ENCODE results near the gene EID3.

EID3 gene

GRCh38 chr12:104347374-104348075 is 44.0 kb downstream of the EID3 start:
- ChIA-PET CTCF (interaction anchor here (0.6 kb wide), 1 partner anchor 155 kb away, joined by 3 read pairs; no protein-coding TSS in a partner anchor), POLR2A (no interaction called here)
- no peak for TF ChIP-seq FOXA1 (IDR thresholded peaks at IDR 0.05)
- no peak for TF ChIP-seq BHLHE40 (IDR thresholded peaks at IDR 0.05; ENCODE audit: borderline replicate concordance)
- TF ChIP-seq L3MBTL2 (conservative IDR thresholded peaks at IDR 0.05), result no peak
- no peak for TF ChIP-seq SP1 (IDR thresholded peaks at IDR 0.05)
- TF ChIP-seq TARDBP (IDR thresholded peaks at IDR 0.05), result no peak
- no peak for TF ChIP-seq SUZ12 (IDR thresholded peaks at IDR 0.05)
- no peak for TF ChIP-seq HDGF (IDR thresholded peaks at IDR 0.05; ENCODE audit: borderline replicate concordance)
- TF ChIP-seq ELF4 (IDR thresholded peaks at IDR 0.05), result no peak
- no peak for TF ChIP-seq LEF1 (IDR thresholded peaks at IDR 0.05; ENCODE audit: borderline replicate concordance)
- TF ChIP-seq ARNT (IDR thresholded peaks at IDR 0.05), result no peak
- no peak for TF ChIP-seq ZNF384 (IDR thresholded peaks at IDR 0.05)
- no peak for TF ChIP-seq CTBP1 (IDR thresholded peaks at IDR 0.05; ENCODE audit: borderline replicate concordance)
- no peak for DNase-seq (ENCODE audit: extremely low spot score)

- TF ChIP-seq ZNF384 (IDR thresholded peaks at IDR 0.05) (no peak), FOXM1 (IDR thresholded peaks at IDR 0.05; ENCODE audit: borderline replicate concordance) (no peak), FOXA1 (IDR thresholded peaks at IDR 0.05) (no peak), LEF1 (IDR thresholded peaks at IDR 0.05; ENCODE audit: borderline replicate concordance) (no peak), HDGF (IDR thresholded peaks at IDR 0.05; ENCODE audit: borderline replicate concordance) (no peak), CTBP1 (IDR thresholded peaks at IDR 0.05; ENCODE audit: borderline replicate concordance) (no peak), ELF4 (IDR thresholded peaks at IDR 0.05) (no peak), SUZ12 (IDR thresholded peaks at IDR 0.05) (no peak), SP1 (IDR thresholded peaks at IDR 0.05) (no peak), FOXK2 (IDR thresholded peaks at IDR 0.05) (no peak), PKNOX1 (IDR thresholded peaks at IDR 0.05) (no peak), NFRKB (IDR thresholded peaks at IDR 0.05) (no peak), ARNT (IDR thresholded peaks at IDR 0.05) (no peak), L3MBTL2 (conservative IDR thresholded peaks at IDR 0.05) (no peak), BHLHE40 (IDR thresholded peaks at IDR 0.05; ENCODE audit: borderline replicate concordance) (no peak)
- CTCF ChIA-PET, result no interaction called here
- POLR2A ChIA-PET, result no interaction called here
- DNase-seq (ENCODE audit: extremely low spot score), result no peak
Measured at GRCh38 chr12:104348283-104348993, 44.9 kb downstream of the EID3 start.

- POLR2A ChIA-PET, result no interaction called here
- TF ChIP-seq CTBP1 (IDR thresholded peaks at IDR 0.05; ENCODE audit: borderline replicate concordance) (no peak), NFRKB (IDR thresholded peaks at IDR 0.05) (no peak), ZNF384 (IDR thresholded peaks at IDR 0.05) (no peak), HDGF (IDR thresholded peaks at IDR 0.05; ENCODE audit: borderline replicate concordance) (no peak), LEF1 (IDR thresholded peaks at IDR 0.05; ENCODE audit: borderline replicate concordance) (no peak), PKNOX1 (IDR thresholded peaks at IDR 0.05) (no peak), FOXM1 (IDR thresholded peaks at IDR 0.05; ENCODE audit: borderline replicate concordance) (no peak)
- CTCF ChIA-PET, result no interaction called here
- DNase-seq (ENCODE audit: extremely low spot score), result no peak
Measured at GRCh38 chr12:104348994-104349494, 45.5 kb downstream of the EID3 start.

- CTCF ChIA-PET, result no interaction called here
Measured at GRCh38 chr12:104350211-104351056, 46.9 kb downstream of the EID3 start.

More at GRCh38 chr12:104350211-104351056, 46.9 kb downstream of the EID3 start:
- DNase-seq (ENCODE audit: extremely low spot score), result no peak
- POLR2A ChIA-PET, result no interaction called here
- no peak for TF ChIP-seq FOXM1 (IDR thresholded peaks at IDR 0.05; ENCODE audit: borderline replicate concordance)
- TF ChIP-seq HDGF (IDR thresholded peaks at IDR 0.05; ENCODE audit: borderline replicate concordance), result no peak
- TF ChIP-seq SUZ12 (IDR thresholded peaks at IDR 0.05), result no peak
- TF ChIP-seq SP1 (IDR thresholded peaks at IDR 0.05), result no peak
- no peak for TF ChIP-seq L3MBTL2 (conservative IDR thresholded peaks at IDR 0.05)
- no peak for TF ChIP-seq ARNT (IDR thresholded peaks at IDR 0.05)
- TF ChIP-seq LEF1 (IDR thresholded peaks at IDR 0.05; ENCODE audit: borderline replicate concordance), result no peak
- TF ChIP-seq FOXK2 (IDR thresholded peaks at IDR 0.05), result no peak
- TF ChIP-seq BHLHE40 (IDR thresholded peaks at IDR 0.05; ENCODE audit: borderline replicate concordance), result no peak
- TF ChIP-seq FOXA1 (IDR thresholded peaks at IDR 0.05), result no peak
- no peak for TF ChIP-seq NFRKB (IDR thresholded peaks at IDR 0.05)
- no peak for TF ChIP-seq TARDBP (IDR thresholded peaks at IDR 0.05)
- no peak for TF ChIP-seq CTBP1 (IDR thresholded peaks at IDR 0.05; ENCODE audit: borderline replicate concordance)
- TF ChIP-seq ELF4 (IDR thresholded peaks at IDR 0.05), result no peak
- no peak for TF ChIP-seq ZNF384 (IDR thresholded peaks at IDR 0.05)
- TF ChIP-seq PKNOX1 (IDR thresholded peaks at IDR 0.05), result no peak
